ENCODE data around the gene NINJ2.

NINJ2 gene

GRCh38 chr12:585062-586061 lies 77.9 kb downstream of the NINJ2 start:
- Histone ChIP-seq H3K4me3 (replicated peaks; ENCODE audit: low read depth, low read length) (no peak overlapping the region), H3K36me3 (ENCODE audit: control insufficient read depth, insufficient read depth, low read length) (no peaks in the 10 kb centered on the region), H3K27me3 (replicated peaks; ENCODE audit: control insufficient read depth, insufficient read depth, low read length) (no peaks in the 10 kb centered on the region)
- TF ChIP-seq, protein P1, sequence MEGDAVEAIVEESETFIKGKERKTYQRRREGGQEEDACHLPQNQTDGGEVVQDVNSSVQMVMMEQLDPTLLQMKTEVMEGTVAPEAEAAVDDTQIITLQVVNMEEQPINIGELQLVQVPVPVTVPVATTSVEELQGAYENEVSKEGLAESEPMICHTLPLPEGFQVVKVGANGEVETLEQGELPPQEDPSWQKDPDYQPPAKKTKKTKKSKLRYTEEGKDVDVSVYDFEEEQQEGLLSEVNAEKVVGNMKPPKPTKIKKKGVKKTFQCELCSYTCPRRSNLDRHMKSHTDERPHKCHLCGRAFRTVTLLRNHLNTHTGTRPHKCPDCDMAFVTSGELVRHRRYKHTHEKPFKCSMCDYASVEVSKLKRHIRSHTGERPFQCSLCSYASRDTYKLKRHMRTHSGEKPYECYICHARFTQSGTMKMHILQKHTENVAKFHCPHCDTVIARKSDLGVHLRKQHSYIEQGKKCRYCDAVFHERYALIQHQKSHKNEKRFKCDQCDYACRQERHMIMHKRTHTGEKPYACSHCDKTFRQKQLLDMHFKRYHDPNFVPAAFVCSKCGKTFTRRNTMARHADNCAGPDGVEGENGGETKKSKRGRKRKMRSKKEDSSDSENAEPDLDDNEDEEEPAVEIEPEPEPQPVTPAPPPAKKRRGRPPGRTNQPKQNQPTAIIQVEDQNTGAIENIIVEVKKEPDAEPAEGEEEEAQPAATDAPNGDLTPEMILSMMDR (IDR thresholded peaks at IDR 0.05; ENCODE audit: insufficient read depth, low read length, poor library complexity, severe bottlenecking), result no peak
- DNase-seq (ENCODE audit: extremely low read depth, insufficient read length), result no peak

GRCh38 chr12:583251-583869 lies 79.9 kb downstream of the NINJ2 start:
- H3K4me3 ChIP-seq (replicated peaks; ENCODE audit: low read depth, low read length), result no peak overlapping the region
- TF ChIP-seq, protein P1 (IDR thresholded peaks at IDR 0.05; ENCODE audit: insufficient read depth, low read length, poor library complexity, severe bottlenecking), result no peak

GRCh38 chr12:581746-582145 lies 81.5 kb downstream of the NINJ2 start:
- TF ChIP-seq, protein P1 (IDR thresholded peaks at IDR 0.05; ENCODE audit: insufficient read depth, low read length, poor library complexity, severe bottlenecking), result no peak
- H3K4me3 ChIP-seq (replicated peaks; ENCODE audit: low read depth, low read length), result no peak overlapping the region
- H3K36me3 ChIP-seq (ENCODE audit: control insufficient read depth, insufficient read depth, low read length), result no peaks in the 10 kb centered on the region
- no peaks in the 10 kb centered on the region for H3K27me3 ChIP-seq (replicated peaks; ENCODE audit: control insufficient read depth, insufficient read depth, low read length)
- no peak for DNase-seq (ENCODE audit: extremely low read depth, insufficient read length)

More at GRCh38 chr12:583251-583869, 79.9 kb downstream of the NINJ2 start:
- H3K27me3 ChIP-seq (replicated peaks; ENCODE audit: control insufficient read depth, insufficient read depth, low read length), result no peaks in the 10 kb centered on the region
- no peak for DNase-seq (ENCODE audit: extremely low read depth, insufficient read length)
- H3K36me3 ChIP-seq (ENCODE audit: control insufficient read depth, insufficient read depth, low read length), result no peaks in the 10 kb centered on the region

- H3K36me3 ChIP-seq (ENCODE audit: control insufficient read depth, insufficient read depth, low read length), result no peaks in the 10 kb centered on the region
- DNase-seq (ENCODE audit: extremely low read depth, insufficient read length), result no peak
- TF ChIP-seq, protein P1 (IDR thresholded peaks at IDR 0.05; ENCODE audit: insufficient read depth, low read length, poor library complexity, severe bottlenecking), result no peak
- H3K27me3 ChIP-seq (replicated peaks; ENCODE audit: control insufficient read depth, insufficient read depth, low read length), result no peaks in the 10 kb centered on the region
- no peak overlapping the region for H3K4me3 ChIP-seq (replicated peaks; ENCODE audit: low read depth, low read length)
Observed at GRCh38 chr12:581321-581720, 81.9 kb downstream of the NINJ2 start.

GRCh38 chr12:580813-581212 lies 82.4 kb downstream of the NINJ2 start:
- Histone ChIP-seq H3K27me3 (replicated peaks; ENCODE audit: control insufficient read depth, insufficient read depth, low read length) (no peaks in the 10 kb centered on the region), H3K4me3 (replicated peaks; ENCODE audit: low read depth, low read length) (no peak overlapping the region), H3K36me3 (ENCODE audit: control insufficient read depth, insufficient read depth, low read length) (no peaks in the 10 kb centered on the region)
- TF ChIP-seq, protein P1 (IDR thresholded peaks at IDR 0.05; ENCODE audit: insufficient read depth, low read length, poor library complexity, severe bottlenecking), result no peak
- no peak for DNase-seq (ENCODE audit: extremely low read depth, insufficient read length)
